Adrenal gland (tissue), 12 donors: ENCODE data around the gene ARHGEF17. TPM values are rescaled to one million over a fixed set of nuclear protein-coding genes. Genes with fewer than 3 reads are reported as not detected.

Experiments used
- DNase-seq, 7 donors: peaks; one replicate each; pipeline ENCODE4 v3.0.0-alpha.2; 2019 to 2020
- H3K27ac ChIP-seq, 5 donors: fragments of 200-600 bp; sonication (generic) in 4 of 5; 1 replicate in 3 of 5; 2 replicates in 2 of 5; pipeline versions ENCODE4 v1.5.1 to v1.8.0; 2016 to 2020; ENCODE audit warnings: mild to moderate bottlenecking in 1 of 5
- H3K27me3 ChIP-seq: fragments of 200-600 bp; 2 replicates; pipeline ENCODE4 v1.8.0; 2021
- H3K36me3 ChIP-seq, 2 donors: fragments of 200-600 bp; replicated peaks in 1 of 2; 1 replicate in 1 of 2; 2 replicates in 1 of 2; pipeline versions ENCODE4 v1.5.1 to v1.8.0; 2018 to 2022
- H3K4me1 ChIP-seq, 2 donors: fragments of 200-600 bp; replicated peaks in 1 of 2; 1 replicate in 1 of 2; 2 replicates in 1 of 2; pipeline versions ENCODE4 v1.5.1 to v1.8.0; 2018 to 2021
- H3K4me3 ChIP-seq, 4 donors: fragments of 200-600 bp; sonication (generic) in 3 of 4; one replicate each; pipeline ENCODE4 v1.5.1; 2016 to 2018
- H3K9me3 ChIP-seq, 3 donors: fragments of 200-600 bp; sonication (generic) in 1 of 3; replicated peaks in 1 of 3; 1 replicate in 2 of 3; 2 replicates in 1 of 3; pipeline versions ENCODE4 v1.5.1 to v1.8.0; 2016 to 2021
- CTCF ChIP-seq, 6 experiments: fragments of 450-650 bp in 4 of 6; fragments of 200-600 bp in 2 of 6; sonication (generic) in 1 of 6; IDR thresholded peaks; 1 replicate in 5 of 6; 2 replicates in 1 of 6; pipeline versions ENCODE4 v1.5.1 to v1.8.0; 2016 to 2021; ENCODE audit warnings: antibody characterized with exemption in 6 of 6, mild to moderate bottlenecking in 2 of 6, moderate library complexity in 1 of 6
- POLR2A ChIP-seq, 2 donors: fragments of 450-650 bp; IDR thresholded peaks; one replicate each; pipeline ENCODE4 v1.6.1; 2017; ENCODE audit warnings: antibody characterized with exemption in 2 of 2, mild to moderate bottlenecking in 2 of 2, moderate library complexity in 1 of 2
- WGBS, 4 donors: extraction: QIAGEN DNeasy Blood & Tissue Kit in 2 of 4; methylation state at CpG; one replicate each; pipeline versions ENCODE4 v1.1.5 to v1.1.7; 2013 to 2017; 5-methylcytosine and 5-hydroxymethylcytosine counted together
- intact Hi-C, 2 donors: fragments of 100-400 bp; cut with DNase I; formaldehyde crosslinking; loops; one replicate each; pipeline versions ENCODE4 v1.14.1 to v1.15.0; 2022 to 2023
- polyA plus RNA-seq, 3 donors: library from polyadenylated mRNA; stranded (reverse); fragments of 200-250 nt in 2 of 3; fragments of 350-450 nt in 1 of 3; fragmentation: Illumina TruSeq in 1 of 3; extraction: RNeasy Lipid Tissue Mini Kit (QIAGEN cat#74804) in 1 of 3; gene quantifications; one replicate each; pipeline ENCODE4 v1.2.3, GENCODE V29; 2013 to 2014
- total RNA-seq, 9 donors: library from RNA; depleted of rRNA in 4 of 9; stranded (reverse); fragments of >200 nt in 4 of 9; fragments of 120-200 nt in 1 of 9; fragmentation: NEBNext Ultra II Directional in 1 of 9; extraction: Animal tissue kit (Norgen Biotek cat#: 25700) in 1 of 9; gene quantifications; one replicate each; pipeline versions ENCODE4 v1.1.0 to v1.2.4, GENCODE V29; 2013 to 2023
- donor health status: healthy with polysubstance abuse.
- donor health status: Bipolar disorder and iron deficiency.
- donor health status: DM: yes; HTN: yes; CAD: no.
- donor health status: DM: no; HTN: no; CAD: no.
- donor health status: DM: no; HTN: no; CAD: no.
- donor health status: DM: yes; HTN: yes; CAD: no.

The ARHGEF17 gene
- total and polyA plus RNA-seq, 12 donors: 8.1 to 48.2 (median 20.4) TPM

GRCh38 chr11:73398132-73398526, 90.1 kb downstream of the ARHGEF17 start:
- DNase-seq: peak in 1 of 7 donors; percentile 10
- H3K4me3 ChIP-seq: no peak overlapping the region
- TF ChIP-seq POLR2A (IDR thresholded peaks at IDR 0.05): no peak
- TF ChIP-seq CTCF (IDR thresholded peaks at IDR 0.05): no peak
- H3K4me1 ChIP-seq: no peaks in the 10 kb centered on the region
- intact Hi-C loops: loop anchor here in 1 of 2 donors (10.0 kb wide), 1 partner anchor 93 kb away; the partner anchor contains the start of gene ARHGEF17
- WGBS, 4 donors: 61 to 90% (median 86%) methylated on average over 2 to 5 of the region's 5 CpGs
- no peak overlapping the region for H3K27ac ChIP-seq
- no peaks in the 10 kb centered on the region for H3K36me3 ChIP-seq
- H3K27me3 ChIP-seq: no peaks in the 10 kb centered on the region
- H3K9me3 ChIP-seq: no peaks in the 10 kb centered on the region

DNA sequence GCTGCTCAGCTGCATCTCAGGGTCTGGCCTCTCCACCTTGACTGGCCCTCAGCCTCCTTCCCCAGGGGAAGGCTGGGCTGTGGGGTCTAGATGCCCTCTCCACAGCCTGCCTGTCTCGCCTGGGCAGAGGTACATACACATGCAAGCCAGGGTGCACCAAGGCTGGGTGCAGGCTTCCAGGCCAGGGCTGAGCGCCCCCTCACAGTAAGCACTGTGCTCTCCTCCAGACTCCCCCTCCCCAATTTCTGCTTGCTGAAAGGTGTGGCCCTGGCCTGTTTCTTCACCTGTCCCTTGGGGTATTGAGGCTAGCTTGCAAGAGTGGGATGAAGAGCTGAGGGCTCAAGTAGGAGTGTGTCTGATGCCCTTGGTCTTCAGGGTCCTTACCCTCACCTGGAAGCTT, 90.6 kb downstream of the ARHGEF17 start:
- no peaks in the 10 kb centered on the region for H3K36me3 ChIP-seq
- intact Hi-C loops: loop anchor here in 1 of 2 donors (10.0 kb wide), 1 partner anchor 94 kb away; the partner anchor contains the start of gene ARHGEF17
- no peak overlapping the region for H3K4me3 ChIP-seq
- H3K27ac ChIP-seq: no peak overlapping the region
- no peak for DNase-seq
- no peaks in the 10 kb centered on the region for H3K27me3 ChIP-seq
- no peaks in the 10 kb centered on the region for H3K9me3 ChIP-seq
- H3K4me1 ChIP-seq: no peaks in the 10 kb centered on the region
- TF ChIP-seq POLR2A (IDR thresholded peaks at IDR 0.05) (no peak), CTCF (IDR thresholded peaks at IDR 0.05) (no peak)
- 86 to 96% (median 92%) methylated on average over 2 of the region's 2 CpGs; no CpG with 5 or more reads in 1 of the 4 donors for WGBS, 4 donors

- intact Hi-C loops: loop anchor here in 1 of 2 donors (10.0 kb wide), 1 partner anchor 94 kb away; the partner anchor contains the start of gene ARHGEF17
- no peaks in the 10 kb centered on the region for H3K9me3 ChIP-seq
- no peak overlapping the region for H3K27ac ChIP-seq
- no peaks in the 10 kb centered on the region for H3K4me1 ChIP-seq
- WGBS, 4 donors: 62 to 81% (median 64%) methylated on average over 5 to 6 of the region's 6 CpGs
- H3K36me3 ChIP-seq: no peaks in the 10 kb centered on the region
- peak in 1 of 7 donors; percentile 18 for DNase-seq
- TF ChIP-seq CTCF (IDR thresholded peaks at IDR 0.05) (no peak), POLR2A (IDR thresholded peaks at IDR 0.05) (no peak)
- H3K4me3 ChIP-seq: no peak overlapping the region
- no peaks in the 10 kb centered on the region for H3K27me3 ChIP-seq
Observed at GRCh38 chr11:73399159-73399590, 91.1 kb downstream of the ARHGEF17 start.

GRCh38 chr11:73399636-73400035, 91.6 kb downstream of the ARHGEF17 start:
- H3K9me3 ChIP-seq: no peaks in the 10 kb centered on the region
- H3K4me3 ChIP-seq: no peak overlapping the region
- WGBS, 4 donors: 83 to 90% (median 88%) methylated on average over 3 to 4 of the region's 4 CpGs
- H3K36me3 ChIP-seq: no peaks in the 10 kb centered on the region
- no peaks in the 10 kb centered on the region for H3K4me1 ChIP-seq
- intact Hi-C loops: loop anchor here in 1 of 2 donors (10.0 kb wide), 1 partner anchor 95 kb away; the partner anchor contains the start of gene ARHGEF17
- no peak for DNase-seq
- H3K27me3 ChIP-seq: no peaks in the 10 kb centered on the region
- no peak overlapping the region for H3K27ac ChIP-seq
- no peak for TF ChIP-seq POLR2A (IDR thresholded peaks at IDR 0.05)
- TF ChIP-seq CTCF (IDR thresholded peaks at IDR 0.05): no peak
